Measurements from ENCODE around the gene ALKBH1. TPM values are rescaled to one million over a fixed set of nuclear protein-coding genes. Genes with fewer than 3 reads are reported as not detected.
A peak's percentile ranks its signal among the peaks of the same experiment; 100 is the strongest.

The ALKBH1 gene
- total RNA-seq, 4 donors from 2014 or later = 10.7 to 15.8 (median 14.9) TPM

- DNase-seq (ENCODE audit: low spot score in 2 of 2) = no peak
- no peak overlapping the region for H3K4me3 ChIP-seq (ENCODE audit: low read depth, poor library complexity, severe bottlenecking)
- TF ChIP-seq POLR2A (IDR thresholded peaks at IDR 0.05) = no peak
- TF ChIP-seq, protein P1, sequence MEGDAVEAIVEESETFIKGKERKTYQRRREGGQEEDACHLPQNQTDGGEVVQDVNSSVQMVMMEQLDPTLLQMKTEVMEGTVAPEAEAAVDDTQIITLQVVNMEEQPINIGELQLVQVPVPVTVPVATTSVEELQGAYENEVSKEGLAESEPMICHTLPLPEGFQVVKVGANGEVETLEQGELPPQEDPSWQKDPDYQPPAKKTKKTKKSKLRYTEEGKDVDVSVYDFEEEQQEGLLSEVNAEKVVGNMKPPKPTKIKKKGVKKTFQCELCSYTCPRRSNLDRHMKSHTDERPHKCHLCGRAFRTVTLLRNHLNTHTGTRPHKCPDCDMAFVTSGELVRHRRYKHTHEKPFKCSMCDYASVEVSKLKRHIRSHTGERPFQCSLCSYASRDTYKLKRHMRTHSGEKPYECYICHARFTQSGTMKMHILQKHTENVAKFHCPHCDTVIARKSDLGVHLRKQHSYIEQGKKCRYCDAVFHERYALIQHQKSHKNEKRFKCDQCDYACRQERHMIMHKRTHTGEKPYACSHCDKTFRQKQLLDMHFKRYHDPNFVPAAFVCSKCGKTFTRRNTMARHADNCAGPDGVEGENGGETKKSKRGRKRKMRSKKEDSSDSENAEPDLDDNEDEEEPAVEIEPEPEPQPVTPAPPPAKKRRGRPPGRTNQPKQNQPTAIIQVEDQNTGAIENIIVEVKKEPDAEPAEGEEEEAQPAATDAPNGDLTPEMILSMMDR (IDR thresholded peaks at IDR 0.05) = no peak
- intact Hi-C loops (cut with DNase I; ENCODE audit: low total_unique reads) = no loop called here
- 85 to 86% methylated on average over 5 of the region's 5 CpGs for WGBS, 2 donors
These were observed 9.9 kb upstream of the ALKBH1 start for GRCh38 chr14:77717608-77718305.

DNA sequence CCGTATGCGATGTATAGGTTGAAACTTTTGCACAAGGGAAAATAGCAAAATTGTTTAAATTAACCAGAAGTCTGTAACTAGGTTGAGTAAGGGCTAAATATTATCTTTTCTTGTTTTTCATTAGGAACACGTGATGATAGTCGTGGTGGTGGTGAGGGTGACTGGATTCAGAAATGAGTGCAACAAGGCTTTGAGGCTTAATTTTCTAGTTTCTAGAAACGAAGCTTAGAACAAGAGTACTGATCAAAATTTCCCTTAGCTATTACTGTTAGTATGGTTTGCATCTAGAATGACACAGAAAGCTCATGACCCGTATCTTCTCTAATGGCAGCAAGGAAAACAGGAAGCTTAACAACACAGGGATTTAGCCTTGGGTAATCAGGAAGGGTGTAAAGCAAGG, 7.1 kb upstream of the ALKBH1 start:
- intact Hi-C loops (cut with DNase I; ENCODE audit: low total_unique reads) = no loop called here
- TF ChIP-seq, protein P1 (IDR thresholded peaks at IDR 0.05) = no peak
- no peak overlapping the region for H3K4me3 ChIP-seq (ENCODE audit: low read depth, poor library complexity, severe bottlenecking)
- DNase-seq (ENCODE audit: low spot score in 2 of 2) = no peak
- 90 to 95% methylated on average over 6 of the region's 6 CpGs for WGBS, 2 donors

GRCh38 chr14:77710364-77710763, 2.5 kb upstream of the ALKBH1 start:
- no peak for DNase-seq (ENCODE audit: low spot score in 2 of 2)
- intact Hi-C loops (cut with DNase I; ENCODE audit: low total_unique reads) = no loop called here
- no peak overlapping the region for H3K4me3 ChIP-seq (ENCODE audit: low read depth, poor library complexity, severe bottlenecking)
- no peak for TF ChIP-seq POLR2A (IDR thresholded peaks at IDR 0.05)
- TF ChIP-seq, protein P1 (IDR thresholded peaks at IDR 0.05) = no peak
- 78 to 85% methylated on average over 2 of the region's 2 CpGs for WGBS, 2 donors

DNA sequence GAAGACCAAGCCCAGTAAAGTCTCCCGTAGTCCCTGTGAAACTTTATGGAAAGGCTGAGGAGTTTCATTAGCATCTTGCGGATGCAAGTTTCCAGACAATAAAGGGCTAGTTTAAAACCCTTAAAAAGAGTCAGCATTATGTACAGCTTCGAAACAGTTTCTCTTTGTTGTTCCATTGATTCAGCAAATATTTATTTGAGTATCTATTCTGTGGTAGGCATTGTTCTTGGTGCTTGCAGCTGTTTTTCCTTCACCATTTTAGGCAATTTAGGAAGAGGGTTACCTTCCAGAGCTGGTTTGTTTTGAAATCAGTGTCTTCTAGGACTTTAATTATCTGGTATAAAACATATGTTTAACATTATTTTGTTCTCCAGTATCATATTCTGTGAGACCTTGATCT, 1.6 kb upstream of the ALKBH1 start:
- no peak overlapping the region for H3K4me3 ChIP-seq (ENCODE audit: low read depth, poor library complexity, severe bottlenecking)
- 89 to 93% methylated on average over 3 of the region's 3 CpGs for WGBS, 2 donors
- TF ChIP-seq, protein P1 (IDR thresholded peaks at IDR 0.05) = no peak
- TF ChIP-seq POLR2A (IDR thresholded peaks at IDR 0.05) = no peak
- intact Hi-C loops (cut with DNase I; ENCODE audit: low total_unique reads) = loop anchor here (10.0 kb wide), 2 partner anchors 245 to 365 kb away; no protein-coding TSS in a partner anchor
- DNase-seq (ENCODE audit: low spot score in 2 of 2) = no peak

DNA sequence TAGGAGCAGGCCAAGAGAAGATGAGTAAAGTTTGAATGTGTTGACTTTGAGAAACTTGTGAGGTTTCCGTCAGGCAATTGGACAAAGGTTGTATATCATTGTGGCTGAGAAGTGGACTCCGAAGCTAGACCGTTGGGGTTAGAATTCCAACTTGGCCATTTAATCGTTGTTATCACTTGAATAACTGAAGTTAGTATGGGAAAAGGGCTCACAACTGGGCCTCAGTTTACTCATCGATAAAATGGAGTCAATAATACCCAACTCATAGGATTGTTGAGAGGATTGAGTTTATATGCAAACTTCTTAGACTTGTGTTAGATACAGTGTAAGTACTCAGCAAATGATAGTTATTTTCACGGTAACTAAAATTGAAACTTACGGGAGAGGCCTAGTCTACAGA, 926 bp upstream of the ALKBH1 start:
- intact Hi-C loops (cut with DNase I; ENCODE audit: low total_unique reads) = loop anchor here (10.0 kb wide), 2 partner anchors 244 to 364 kb away; no protein-coding TSS in a partner anchor
- TF ChIP-seq, protein P1 (IDR thresholded peaks at IDR 0.05) = no peak
- no peak for TF ChIP-seq POLR2A (IDR thresholded peaks at IDR 0.05)
- 22 to 23% methylated on average over 7 of the region's 7 CpGs for WGBS, 2 donors
- no peak overlapping the region for H3K4me3 ChIP-seq (ENCODE audit: low read depth, poor library complexity, severe bottlenecking)
- DNase-seq (ENCODE audit: low spot score in 2 of 2) = no peak

- intact Hi-C loops (cut with DNase I; ENCODE audit: low total_unique reads) = loop anchor here (10.0 kb wide), 2 partner anchors 243 to 363 kb away; no protein-coding TSS in a partner anchor
- TF ChIP-seq POLR2A (IDR thresholded peaks at IDR 0.05) = no peak
- TF ChIP-seq, protein P1 (IDR thresholded peaks at IDR 0.05) = no peak
- H3K4me3 ChIP-seq (ENCODE audit: low read depth, poor library complexity, severe bottlenecking) = peak overlapping the region; percentile 95
- WGBS, 2 donors = 0 to 2% methylated on average over 14 of the region's 14 CpGs
- peak in 1 of 2 donors; percentile 17 for DNase-seq (ENCODE audit: low spot score in 2 of 2)
These were observed 484 bp downstream of the ALKBH1 start for GRCh38 chr14:77707355-77707723.

Data from lower leg skin (tissue), 4 donors.